H1 (cell line): ENCODE data around the gene NAA40. TPM values are rescaled to one million over a fixed set of nuclear protein-coding genes. Genes with fewer than 3 reads are reported as not detected.
A peak's percentile ranks its signal among the peaks of the same experiment; 100 is the strongest.

Experiments used
- CTCF ChIA-PET: fragments of 300-600 bp; sonication (Branson Sonifier 250); formaldehyde crosslinking; loops from one replicate; lab custom pipeline; 2021; ENCODE audit not compliant: partially characterized antibody; lab: Charles Lee
- POLR2A ChIA-PET: fragments of 300-600 bp; sonication (Branson Sonifier 250); formaldehyde crosslinking; loops from one replicate; lab custom pipeline; 2021; ENCODE audit warnings: inconsistent platforms; ENCODE audit not compliant: partially characterized antibody; lab: Charles Lee
- DNase-seq, 2 experiments: peaks; one replicate each; pipeline versions ENCODE4 v3.0.0 to v3.0.0-alpha.2; 2010 to 2022; ENCODE audit warnings: low spot score in 2 of 2, low read depth in 1 of 2, mixed read lengths in 1 of 2
- FAIRE-seq: peaks from 2 replicates; lab custom pipeline; 2011; peaks lifted over from hg19 to GRCh38; lab: Jason Lieb, UNC
- H2AFZ ChIP-seq: 2 replicates; pipeline ENCODE4 v1.8.1; 2012; ENCODE audit warnings: low read length, inconsistent platforms
- H2AK5ac ChIP-seq: 2 replicates; pipeline ENCODE4 v1.6.1; 2013; ENCODE audit warnings: low read depth, low read length
- H2BK120ac ChIP-seq: replicated peaks from 2 replicates; pipeline ENCODE3; 2013; ENCODE audit warnings: low read depth, low read length, inconsistent platforms
- H2BK12ac ChIP-seq: 2 replicates; pipeline ENCODE4 v1.6.1; 2013; ENCODE audit warnings: low read depth, low read length
- H2BK15ac ChIP-seq: 2 replicates; pipeline ENCODE4 v1.6.1; 2013; ENCODE audit warnings: low read length
- H2BK20ac ChIP-seq: 2 replicates; pipeline ENCODE4 v1.6.1; 2013; ENCODE audit warnings: low read length
- H2BK5ac ChIP-seq: 2 replicates; pipeline ENCODE4 v1.6.1; 2013; ENCODE audit warnings: low read depth, low read length
- H3K14ac ChIP-seq: 2 replicates; pipeline ENCODE4 v1.6.1; 2013; ENCODE audit warnings: inconsistent platforms; ENCODE audit not compliant: insufficient read length
- H3K18ac ChIP-seq: 2 replicates; pipeline ENCODE4 v1.6.1; 2013; ENCODE audit warnings: low read length; ENCODE audit errors: extremely low read depth
- H3K23ac ChIP-seq: 2 replicates; pipeline ENCODE4 v1.6.1; 2013; ENCODE audit warnings: inconsistent platforms; ENCODE audit not compliant: insufficient read length
- H3K23me2 ChIP-seq: 2 replicates; pipeline ENCODE4 v1.6.1; 2013; ENCODE audit warnings: low read depth, low read length
- H3K27ac ChIP-seq: 2 replicates; pipeline ENCODE4 v1.6.1; 2011; ENCODE audit warnings: low read depth, low read length, inconsistent platforms
- H3K27me3 ChIP-seq, 4 experiments: replicated peaks in 1 of 4; 1 replicate in 1 of 4; 2 replicates in 3 of 4; pipeline versions ENCODE4 v1.6.1 to v1.8.1; 2011 to 2013; ENCODE audit warnings: low read length in 3 of 4, mild to moderate bottlenecking in 3 of 4, inconsistent platforms in 2 of 4, mixed read lengths in 2 of 4, moderate library complexity in 1 of 4; ENCODE audit not compliant: control insufficient read depth in 3 of 4, insufficient read depth in 3 of 4; ENCODE audit errors: extremely low read depth in 1 of 4
- H3K36me3 ChIP-seq, 4 experiments: 2 replicates each; pipeline versions ENCODE4 v1.6.1 to v1.8.1; 2011 to 2013; ENCODE audit warnings: mild to moderate bottlenecking in 4 of 4, low read length in 3 of 4, moderate library complexity in 2 of 4, control low read depth in 1 of 4, inconsistent platforms in 1 of 4; ENCODE audit not compliant: insufficient read depth in 4 of 4, control insufficient read depth in 2 of 4
- H3K4ac ChIP-seq: replicated peaks from 2 replicates; pipeline ENCODE3; 2013; ENCODE audit warnings: low read length, low read depth, mixed read lengths, inconsistent platforms; ENCODE audit not compliant: insufficient read length
- H3K4me1 ChIP-seq, 4 experiments: replicated peaks in 1 of 4; 1 replicate in 1 of 4; 2 replicates in 3 of 4; pipeline versions ENCODE4 v1.6.1 to v1.8.1; 2011 to 2013; ENCODE audit warnings: low read length in 3 of 4, inconsistent platforms in 2 of 4, mixed read lengths in 1 of 4; ENCODE audit not compliant: insufficient read depth in 4 of 4, control insufficient read depth in 3 of 4
- H3K4me2 ChIP-seq, 2 experiments: 2 replicates each; pipeline versions ENCODE4 v1.6.1 to v1.8.1; 2011 to 2013; ENCODE audit warnings: low read depth in 2 of 2, low read length in 2 of 2, control low read depth in 1 of 2, inconsistent platforms in 1 of 2, mild to moderate bottlenecking in 1 of 2; ENCODE audit not compliant: insufficient read depth in 1 of 2
- H3K4me3 ChIP-seq, 4 experiments: fragments of 200-600, 300-600 bp in 1 of 4; sonication (generic), shearing (Covaris generic), sonication (Bioruptor Twin) in 1 of 4; 2 replicates each; pipeline versions ENCODE4 v1.5.1 to v1.8.1; 2011 to 2016; ENCODE audit warnings: low read length in 4 of 4, low read depth in 3 of 4, control low read depth in 2 of 4, inconsistent platforms in 2 of 4, mild to moderate bottlenecking in 2 of 4, mixed read lengths in 1 of 4, moderate library complexity in 1 of 4; ENCODE audit not compliant: insufficient read depth in 2 of 4; ENCODE audit errors: extremely low read depth in 1 of 4
- H3K56ac ChIP-seq: replicated peaks from 2 replicates; pipeline ENCODE3; 2013; ENCODE audit warnings: low read depth, mild to moderate bottlenecking, mixed read lengths, low read length, inconsistent platforms; ENCODE audit not compliant: insufficient read length
- H3K79me1 ChIP-seq: 2 replicates; pipeline ENCODE4 v1.6.1; 2013; ENCODE audit warnings: low read depth, low read length, control low read depth
- H3K79me2 ChIP-seq, 2 experiments: 2 replicates each; pipeline versions ENCODE4 v1.6.1 to v1.8.1; 2012 to 2013; ENCODE audit warnings: low read length in 2 of 2, mild to moderate bottlenecking in 2 of 2, inconsistent platforms in 1 of 2; ENCODE audit not compliant: insufficient read depth in 2 of 2, control insufficient read depth in 1 of 2
- H3K9ac ChIP-seq, 4 experiments: replicated peaks in 1 of 4; 1 replicate in 1 of 4; 2 replicates in 3 of 4; pipeline versions ENCODE4 v1.6.1 to v1.8.1; 2011 to 2013; ENCODE audit warnings: low read depth in 3 of 4, low read length in 3 of 4, control low read depth in 2 of 4, mild to moderate bottlenecking in 2 of 4, moderate library complexity in 2 of 4, inconsistent platforms in 1 of 4; ENCODE audit errors: extremely low read depth in 1 of 4
- H3K9me3 ChIP-seq, 2 experiments: 2 replicates each; pipeline versions ENCODE4 v1.6.1 to v1.8.1; 2012 to 2013; ENCODE audit warnings: mild to moderate bottlenecking in 2 of 2, moderate library complexity in 2 of 2, control low read depth in 1 of 2, inconsistent platforms in 1 of 2, low read depth in 1 of 2, low read length in 1 of 2, mixed read lengths in 1 of 2; ENCODE audit not compliant: insufficient read depth in 2 of 2
- H4K20me1 ChIP-seq, 2 experiments: replicated peaks in 1 of 2; 2 replicates each; pipeline versions ENCODE3 to v1.8.1; 2011 to 2013; ENCODE audit warnings: inconsistent platforms in 2 of 2, low read length in 2 of 2, mild to moderate bottlenecking in 1 of 2; ENCODE audit not compliant: insufficient read depth in 2 of 2, control insufficient read depth in 1 of 2
- H4K5ac ChIP-seq: 2 replicates; pipeline ENCODE4 v1.6.1; 2013; ENCODE audit warnings: low read length, low read depth, mixed read lengths, inconsistent platforms; ENCODE audit not compliant: insufficient read length
- H4K8ac ChIP-seq: 2 replicates; pipeline ENCODE4 v1.8.0; 2013; ENCODE audit warnings: mild to moderate bottlenecking, moderate library complexity, low read length, inconsistent platforms; ENCODE audit not compliant: insufficient read depth; ENCODE audit errors: extremely low read depth
- H4K91ac ChIP-seq: replicated peaks from 2 replicates; pipeline ENCODE3; 2013; ENCODE audit warnings: low read length, mixed read lengths, inconsistent platforms; ENCODE audit not compliant: insufficient read length
- EP300 ChIP-seq, 2 experiments: IDR thresholded peaks; 1 replicate in 1 of 2; 2 replicates in 1 of 2; pipeline ENCODE4 v1.6.1; 2011 to 2012; ENCODE audit warnings: low read depth in 2 of 2, low read length in 2 of 2, mild to moderate bottlenecking in 2 of 2, borderline replicate concordance in 1 of 2, inconsistent platforms in 1 of 2, moderate library complexity in 1 of 2
- FOSL1 ChIP-seq: IDR thresholded peaks from 2 replicates; pipeline ENCODE4 v1.6.1; 2011; ENCODE audit warnings: mild to moderate bottlenecking, low read depth, low read length, moderate library complexity; ENCODE audit not compliant: insufficient read depth
- HDAC6 ChIP-seq: IDR thresholded peaks from one replicate; pipeline ENCODE4 v1.7.1; 2012; ENCODE audit warnings: low read depth, mild to moderate bottlenecking, inconsistent platforms, low read length, moderate library complexity
- JUN ChIP-seq: IDR thresholded peaks from 2 replicates; pipeline ENCODE4 v1.6.1; 2011; ENCODE audit warnings: low read depth, mild to moderate bottlenecking, improper control_type of control experiment, low read length
- RFX5 ChIP-seq: IDR thresholded peaks from 2 replicates; pipeline ENCODE4 v1.6.1; 2011; ENCODE audit warnings: low read depth, low read length, improper control_type of control experiment, borderline replicate concordance
- SP1 ChIP-seq: IDR thresholded peaks from 2 replicates; pipeline ENCODE4 v1.6.1; 2011; ENCODE audit warnings: low read depth, low read length
- TBP ChIP-seq: IDR thresholded peaks from 2 replicates; pipeline ENCODE4 v1.6.1; 2011; ENCODE audit warnings: low read depth, low read length, improper control_type of control experiment
- TCF12 ChIP-seq: IDR thresholded peaks from 2 replicates; pipeline ENCODE4 v1.6.1; 2011; ENCODE audit warnings: low read depth, mild to moderate bottlenecking, low read length
- WGBS, 2 experiments: shearing (Covaris generic) in 1 of 2; methylation state at CpG; one replicate each; pipeline versions ENCODE4 v1.1.6 to v1.1.7; 2013 to 2015; ENCODE audit warnings: low lambda C conversion rate in 2 of 2, mixed read lengths in 2 of 2, inconsistent platforms in 1 of 2, low coverage in 1 of 2, missing lambda C conversion rate in 1 of 2; ENCODE audit not compliant: insufficient replicate concordance in 2 of 2, insufficient coverage in 1 of 2, insufficient read length in 1 of 2; ENCODE audit errors: extremely low coverage in 1 of 2, missing lambda C conversion rate in 1 of 2; 5-methylcytosine and 5-hydroxymethylcytosine counted together
- polyA plus RNA-seq, 7 experiments: library from polyadenylated mRNA; depleted of rRNA in 3 of 7; stranded (reverse) in 5 of 7; unstranded in 2 of 7; fragments of >200 nt in 5 of 7; fragments of 200-250 nt in 2 of 7; gene quantifications; 1 replicate in 5 of 7; 2 replicates in 1 of 7; 4 replicates in 1 of 7; pipeline versions ENCODE4 v1.2.1 to v1.2.3, GENCODE V29; 2011 to 2013; ENCODE audit warnings: missing spikeins in 2 of 7, mixed read lengths in 2 of 7
- total RNA-seq: library from RNA; stranded (reverse); fragmentation: NEBNext Ultra II Directional; extraction: Animal tissue kit (Norgen Biotek cat#: 25700); gene quantifications from 2 replicates; pipeline ENCODE4 v1.2.1, GENCODE V29; 2021

NAA40 gene
- total and polyA plus RNA-seq, 2 of the 8 experiments (the other 6 are each of a cell fraction or from before 2014, with no cell fraction given), result 20.0 to 31.1 TPM

DNA sequence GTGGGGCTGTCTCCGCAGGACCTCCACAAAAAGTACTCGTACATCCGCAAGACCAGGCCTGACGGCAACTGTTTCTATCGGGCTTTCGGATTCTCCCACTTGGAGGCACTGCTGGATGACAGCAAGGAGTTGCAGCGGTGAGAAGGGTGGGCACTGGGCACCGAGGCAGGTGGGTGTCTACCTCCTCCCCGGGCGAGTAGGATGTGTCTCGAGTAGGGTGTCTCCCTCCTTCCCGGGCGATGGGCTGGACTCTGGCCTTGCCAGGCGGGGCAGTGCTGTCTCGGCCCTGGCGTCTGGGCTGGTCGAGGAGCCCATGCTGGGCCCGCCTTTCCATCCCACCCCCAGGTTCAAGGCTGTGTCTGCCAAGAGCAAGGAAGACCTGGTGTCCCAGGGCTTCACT lies 57.7 kb downstream of the NAA40 start:
- ChIA-PET CTCF (interaction anchor here (0.8 to 2.8 kb wide), 2 partner anchors 37 to 151 kb away, joined by 4 to 7 read pairs; no protein-coding TSS in a partner anchor), POLR2A (interaction anchor here (2.0 to 3.0 kb wide), 2 partner anchors 9 to 12 kb away, joined by 7 to 17 read pairs; partner anchors contain the start of gene OTUB1)
- WGBS, 2 experiments, result 87% methylated on average over 18 of the region's 18 CpGs; no CpG with 5 or more reads in 1 of the 2 experiments
- peaks cover 2 to 23% (median 9%) of the 10 kb centered on the region in 4 experiments; a peak in 6 of 7 replicates for H3K4me1 ChIP-seq
- peaks cover 0 to 3% of the 10 kb centered on the region in 2 experiments; a peak in 1 of 4 replicates for H3K79me2 ChIP-seq
- no peak overlapping the region for H3K23ac ChIP-seq
- peaks cover 18% of the 10 kb centered on the region; the same call in 1 of the 2 replicates for H3K23me2 ChIP-seq
- TF ChIP-seq JUN (no peak), SP1 (no peak), TBP (no peak), EP300 (IDR thresholded peaks at IDR 0.05; ENCODE audit: borderline replicate concordance in 1 of 2, low read depth in 2 of 2, low read length in 2 of 2) (no peak), RFX5 (no peak), FOSL1 (no peak), TCF12 (no peak), HDAC6 (no peak)
- no peak for FAIRE-seq
- peaks cover 2 to 13% (median 8%) of the 10 kb centered on the region in 4 experiments; a peak in 6 of 7 replicates for H3K27me3 ChIP-seq
- peaks cover 6 to 34% of the 10 kb centered on the region in 2 experiments for H4K20me1 ChIP-seq
- H3K4me3 ChIP-seq, result no peak overlapping the region
- H3K9me3 ChIP-seq, result no peaks in the 10 kb centered on the region
- H2AK5ac ChIP-seq, result no peak overlapping the region
- H3K36me3 ChIP-seq, result peaks cover 9 to 24% (median 16%) of the 10 kb centered on the region in 4 experiments
- no peak overlapping the region for H2BK120ac ChIP-seq
- H2BK12ac ChIP-seq, result no peak overlapping the region
- H2BK5ac ChIP-seq, result no peak overlapping the region
- peaks cover 13% of the 10 kb centered on the region for H3K79me1 ChIP-seq
- no peak overlapping the region for H3K14ac ChIP-seq
- no peak overlapping the region for H4K91ac ChIP-seq
- no peak overlapping the region for H2AFZ ChIP-seq
- H3K9ac ChIP-seq, result no peak overlapping the region
- H3K27ac ChIP-seq, result no peak overlapping the region
- H2BK15ac ChIP-seq, result no peak overlapping the region
- H2BK20ac ChIP-seq, result no peak overlapping the region
- H3K18ac ChIP-seq, result no peak overlapping the region
- no peak overlapping the region for H3K4me2 ChIP-seq
- no peak overlapping the region for H3K56ac ChIP-seq
- H3K4ac ChIP-seq, result no peak overlapping the region
- no peak overlapping the region for H4K5ac ChIP-seq
- peak overlapping the region; percentile 57 for H4K8ac ChIP-seq
- no peak for DNase-seq
